CD4-positive, CD25-positive, alpha-beta regulatory T cell (primary cell): Measurements from ENCODE around the gene NBAS. TPM values are rescaled to one million over a fixed set of nuclear protein-coding genes. Genes with fewer than 3 reads are reported as not detected.

Experiments used
- ATAC-seq, 2 donors: fragments of 150-1000 bp; cut with Tn5 transposase; one replicate each; pipeline ENCODE4 v1.10.0; 2021; ENCODE audit warnings: low read depth in 2 of 2, moderate number of reproducible peaks in 2 of 2, moderate library complexity in 1 of 2
- DNase-seq, 3 donors: peaks; one replicate each; pipeline versions ENCODE4 v3.0.0 to v3.0.0-alpha.2; 2012 to 2022; ENCODE audit warnings: mixed read lengths in 1 of 3
- H3K27ac ChIP-seq: one replicate; pipeline ENCODE4 v1.7.0; 2013; ENCODE audit warnings: mild to moderate bottlenecking, low read length; ENCODE audit not compliant: insufficient read depth, poor library complexity, severe bottlenecking
- H3K27me3 ChIP-seq: one replicate; pipeline ENCODE4 v1.7.0; 2013; ENCODE audit warnings: low read length; ENCODE audit not compliant: control insufficient read depth, insufficient read depth
- H3K36me3 ChIP-seq: one replicate; pipeline ENCODE4 v1.7.0; 2013; ENCODE audit warnings: mild to moderate bottlenecking, low read length, moderate library complexity; ENCODE audit not compliant: control insufficient read depth, insufficient read depth
- H3K4me1 ChIP-seq: 2 replicates; pipeline ENCODE4 v1.7.0; 2013; ENCODE audit warnings: mild to moderate bottlenecking, low read length; ENCODE audit not compliant: insufficient read depth, control insufficient read depth, poor library complexity, severe bottlenecking
- H3K4me3 ChIP-seq: one replicate; pipeline ENCODE4 v1.7.0; 2013; ENCODE audit warnings: low read depth, mild to moderate bottlenecking, low read length, moderate library complexity
- H3K9me3 ChIP-seq, 2 experiments: 1 replicate in 1 of 2; 2 replicates in 1 of 2; pipeline ENCODE4 v1.7.0; 2013; ENCODE audit warnings: low read length in 2 of 2, mild to moderate bottlenecking in 1 of 2, moderate library complexity in 1 of 2; ENCODE audit not compliant: control insufficient read depth in 2 of 2
- H3K27ac Mint-ChIP-seq, 3 donors: one replicate each; pipeline ENCODE4 v1.8.0; 2020 to 2022; ENCODE audit warnings: mild to moderate bottlenecking in 3 of 3, mixed read lengths in 3 of 3, moderate library complexity in 2 of 3
- H3K27me3 Mint-ChIP-seq: one replicate; pipeline ENCODE4 v1.8.0; 2022; ENCODE audit warnings: mild to moderate bottlenecking, mixed read lengths
- H3K36me3 Mint-ChIP-seq: one replicate; pipeline ENCODE4 v1.8.0; 2020; ENCODE audit warnings: mixed read lengths
- H3K4me1 Mint-ChIP-seq, 4 donors: one replicate each; pipeline ENCODE4 v1.8.0; 2020 to 2022; ENCODE audit warnings: mixed read lengths in 4 of 4, mild to moderate bottlenecking in 1 of 4
- H3K4me3 Mint-ChIP-seq, 4 donors: one replicate each; pipeline ENCODE4 v1.8.0; 2020 to 2022; ENCODE audit warnings: mild to moderate bottlenecking in 4 of 4, mixed read lengths in 4 of 4, moderate library complexity in 3 of 4
- H3K9me3 Mint-ChIP-seq, 7 donors: one replicate each; pipeline ENCODE4 v1.8.0; 2020 to 2022; ENCODE audit warnings: mixed read lengths in 7 of 7, mild to moderate bottlenecking in 3 of 7, moderate library complexity in 2 of 7
- polyA plus RNA-seq, 4 donors: library from polyadenylated mRNA; unstranded; fragments of 300-500 nt; fragmentation: Illumina TruSeq; gene quantifications; one replicate each; pipeline ENCODE4 v1.2.3, GENCODE V29; 2021
- total RNA-seq: library from RNA; stranded (reverse); gene quantifications from one replicate; pipeline ENCODE4 v1.2.3, GENCODE V29; 2022

The NBAS gene
- 31.9 TPM for total RNA-seq
- polyA plus RNA-seq: 10 to 100 TPM; 18.5 to 23.0 (median 19.4) TPM

DNA sequence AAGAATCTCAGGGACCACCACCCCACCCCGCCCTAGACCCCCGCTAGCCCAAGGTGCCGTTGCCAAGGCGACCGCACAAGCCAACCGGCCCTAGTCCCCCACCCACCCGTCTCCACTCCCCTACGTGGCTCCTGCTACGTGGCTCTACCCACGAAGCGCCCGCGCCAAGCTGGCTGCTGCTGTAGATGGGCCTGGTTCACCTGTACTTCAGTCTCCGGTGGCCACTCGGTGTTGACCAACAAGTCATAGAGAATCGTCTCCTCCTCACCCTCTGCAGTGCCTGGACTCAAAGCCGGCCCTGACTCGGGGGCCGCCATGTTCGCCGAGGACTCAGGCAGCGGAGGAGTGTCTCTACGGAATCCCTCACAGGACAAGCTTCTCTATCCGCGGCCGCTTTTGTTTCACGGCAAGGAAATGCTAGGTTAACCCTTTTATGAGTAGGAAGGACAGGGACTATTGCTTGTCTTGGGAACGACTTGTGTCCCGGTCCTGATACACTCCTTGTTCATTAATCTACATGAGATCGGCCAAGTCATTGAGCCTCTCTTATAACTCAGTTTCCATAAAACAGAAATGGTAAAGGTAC is at the start of gene NBAS:
Gene NBAS, minus strand, starts transcription at position 347 of the 586 bp plus-strand sequence. Its CDS starts 30 bp downstream, at position 317.
- peak within 1 kb of the TSS; percentile 99 to 100 (median 100) for H3K4me3 Mint-ChIP-seq

DNA sequence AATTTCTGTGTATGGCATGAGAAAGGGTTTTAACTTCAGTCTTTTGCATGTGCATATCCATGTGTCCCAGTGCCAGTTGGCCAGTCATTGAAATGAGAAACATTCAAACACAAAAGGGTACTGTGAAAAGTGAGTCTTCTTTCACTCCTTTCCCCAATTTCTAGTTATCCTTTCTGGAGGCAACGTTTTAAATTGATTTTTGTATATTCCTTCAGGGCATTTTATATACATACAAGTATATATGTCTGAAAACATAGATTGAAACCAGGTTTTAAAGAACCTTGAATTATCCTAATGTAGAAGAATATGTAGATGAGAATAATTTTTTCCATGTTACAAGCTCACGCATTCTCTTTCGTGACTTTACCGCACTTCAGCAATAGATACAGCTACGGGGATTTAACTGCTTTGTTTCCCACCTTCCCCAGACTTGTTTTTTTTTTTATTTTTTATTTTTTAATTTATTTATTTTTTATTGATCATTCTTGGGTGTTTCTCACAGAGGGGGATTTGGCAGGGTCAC is 49.4 kb upstream of the NBAS start:
- Histone ChIP-seq H3K9me3 (no peaks in the 10 kb centered on the region), H3K36me3 (peaks cover 67% of the 10 kb centered on the region), H3K27ac (no peak overlapping the region), H3K4me1 (no peaks in the 10 kb centered on the region), H3K27me3 (no peaks in the 10 kb centered on the region), H3K4me3 (no peak overlapping the region)
- Mint-ChIP-seq H3K9me3 (no peaks in the 10 kb centered on the region), H3K4me3 (no peak overlapping the region), H3K36me3 (peaks cover 38% of the 10 kb centered on the region), H3K27ac (no peak overlapping the region), H3K27me3 (no peaks in the 10 kb centered on the region), H3K4me1 (peaks cover 3 to 13% (median 7%) of the 10 kb centered on the region in 4 donors)
- ATAC-seq (no peak), DNase-seq (no peak)

More for the DNA sequence above, at the start of gene NBAS:
- Histone ChIP-seq H3K36me3 (peaks cover 4% of the 10 kb centered on the region), H3K27ac (peak within 1 kb of the TSS; percentile 57), H3K4me1 (peaks cover 18% of the 10 kb centered on the region), H3K9me3 (no peaks in the 10 kb centered on the region), H3K27me3 (no peaks in the 10 kb centered on the region), H3K4me3 (peak within 1 kb of the TSS; percentile 95)
- peaks cover 6% of the 10 kb centered on the region for H3K27me3 Mint-ChIP-seq
- no peaks in the 10 kb centered on the region for H3K9me3 Mint-ChIP-seq
- H3K27ac Mint-ChIP-seq: peak within 1 kb of the TSS; percentile 98 to 99 (median 99)
- H3K4me1 Mint-ChIP-seq: peaks cover 21 to 48% (median 36%) of the 10 kb centered on the region in 4 donors
- DNase-seq: peak; percentile 59 to 91 (median 76)
- peak; percentile 84 to 87 for ATAC-seq
- no peaks in the 10 kb centered on the region for H3K36me3 Mint-ChIP-seq

DNA sequence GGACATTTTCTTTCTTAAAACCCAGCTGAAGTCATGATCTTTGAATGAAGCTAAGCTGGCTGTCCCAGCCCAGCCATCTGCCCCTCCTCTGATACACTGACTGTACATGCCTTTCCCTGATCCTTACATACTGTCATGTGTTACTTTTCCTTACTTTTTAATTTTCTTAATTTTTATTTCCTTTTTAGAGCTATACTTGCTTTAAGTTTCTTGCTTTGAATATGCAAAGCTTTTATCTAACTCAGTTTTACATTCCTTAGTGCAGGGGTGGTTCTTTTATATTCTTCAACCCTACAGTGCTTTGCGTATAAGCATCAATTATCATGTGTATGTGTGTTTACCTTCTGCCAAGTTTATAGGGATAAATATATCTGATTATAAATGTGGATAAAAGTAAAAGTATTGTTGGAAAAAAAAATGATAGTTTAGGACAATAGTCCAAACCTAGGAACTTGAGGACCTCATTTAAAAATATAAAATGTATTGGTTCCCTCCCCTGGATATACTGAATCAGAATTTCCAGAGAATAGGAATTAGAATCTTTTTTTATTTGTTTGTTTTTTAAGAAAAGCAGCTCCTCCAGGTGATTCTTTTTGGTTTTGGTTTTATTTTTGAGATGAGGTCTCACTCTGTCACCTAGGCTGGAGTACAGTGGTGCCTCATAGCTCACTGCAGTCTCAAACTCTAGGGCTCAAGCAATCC is 48.4 kb upstream of the NBAS start:
- Histone ChIP-seq H3K9me3 (no peaks in the 10 kb centered on the region), H3K27me3 (no peaks in the 10 kb centered on the region), H3K27ac (no peak overlapping the region), H3K4me3 (no peak overlapping the region), H3K4me1 (no peaks in the 10 kb centered on the region), H3K36me3 (peaks cover 73% of the 10 kb centered on the region)
- H3K4me3 Mint-ChIP-seq: no peak overlapping the region
- peaks cover 48% of the 10 kb centered on the region for H3K36me3 Mint-ChIP-seq
- no peaks in the 10 kb centered on the region for H3K27me3 Mint-ChIP-seq
- H3K9me3 Mint-ChIP-seq: no peaks in the 10 kb centered on the region
- H3K27ac Mint-ChIP-seq: no peak overlapping the region
- ATAC-seq: no peak
- no peak for DNase-seq
- H3K4me1 Mint-ChIP-seq: peaks cover 0 to 5% (median 5%) of the 10 kb centered on the region in 4 donors

DNA sequence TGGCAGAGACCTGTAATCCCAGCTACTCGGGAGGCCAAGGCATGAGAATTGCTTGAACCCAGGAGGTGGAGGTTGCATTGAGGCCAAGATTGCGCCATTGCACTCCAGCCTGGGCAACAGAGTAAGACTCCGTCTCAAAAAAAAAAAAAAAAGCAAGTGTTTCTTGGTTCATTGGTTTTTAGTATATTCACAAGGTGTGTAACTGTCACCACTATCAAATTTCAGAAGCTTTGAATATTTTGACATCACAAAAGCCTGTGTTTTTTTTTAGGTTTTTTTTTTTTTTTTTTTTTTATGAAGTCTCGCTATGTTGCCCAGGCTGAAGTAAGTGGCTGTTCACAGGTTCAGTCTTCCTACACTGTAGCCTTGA is 47.2 kb upstream of the NBAS start:
- no peaks in the 10 kb centered on the region for H3K4me1 ChIP-seq
- no peak overlapping the region for H3K27ac Mint-ChIP-seq
- H3K9me3 ChIP-seq: no peaks in the 10 kb centered on the region
- H3K27ac ChIP-seq: no peak overlapping the region
- peaks cover 0 to 5% (median 3%) of the 10 kb centered on the region in 4 donors for H3K4me1 Mint-ChIP-seq
- H3K27me3 ChIP-seq: no peaks in the 10 kb centered on the region
- H3K4me3 ChIP-seq: no peak overlapping the region
- DNase-seq (no peak), ATAC-seq (no peak)
- peaks cover 75% of the 10 kb centered on the region for H3K36me3 ChIP-seq
- no peak overlapping the region for H3K4me3 Mint-ChIP-seq
- H3K9me3 Mint-ChIP-seq: no peaks in the 10 kb centered on the region
- H3K27me3 Mint-ChIP-seq: no peaks in the 10 kb centered on the region
- peaks cover 56% of the 10 kb centered on the region for H3K36me3 Mint-ChIP-seq

DNA sequence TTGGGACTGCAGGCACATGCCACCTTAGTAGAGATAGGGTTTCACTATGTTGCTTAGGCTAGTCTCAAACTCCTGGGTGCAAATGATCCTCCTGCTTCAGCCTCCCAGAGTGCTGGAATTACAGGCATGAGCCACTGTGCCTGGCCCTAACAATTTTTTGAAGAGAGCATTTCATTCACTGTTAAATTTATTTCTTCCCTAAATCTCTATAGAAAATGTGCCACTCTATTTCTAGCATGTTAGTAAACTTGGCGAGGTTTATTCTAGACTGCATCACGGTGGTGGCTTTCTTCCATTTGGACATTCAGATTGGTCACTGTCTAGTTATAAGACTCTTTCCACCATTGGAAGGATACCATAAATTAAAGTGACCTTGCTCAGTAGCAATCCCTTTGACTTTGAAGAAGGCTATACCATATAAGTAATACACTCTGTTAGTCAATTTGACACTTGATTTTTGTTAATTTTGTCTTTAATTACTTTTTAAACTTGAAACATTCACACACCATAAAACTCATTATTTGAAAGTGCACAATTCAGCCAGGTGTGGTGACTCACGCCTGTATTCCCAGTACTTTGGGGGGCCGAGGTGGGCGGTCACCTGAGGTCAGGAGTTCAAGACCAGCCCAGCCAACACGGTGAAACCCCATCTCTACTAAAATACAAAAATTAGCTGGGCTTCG is 46.7 kb upstream of the NBAS start:
- no peak for DNase-seq
- ATAC-seq: no peak
- Mint-ChIP-seq H3K27me3 (no peaks in the 10 kb centered on the region), H3K4me3 (no peak overlapping the region), H3K36me3 (peaks cover 58% of the 10 kb centered on the region), H3K4me1 (peaks cover 0 to 5% (median 2%) of the 10 kb centered on the region in 4 donors), H3K9me3 (no peaks in the 10 kb centered on the region), H3K27ac (no peak overlapping the region)
- no peaks in the 10 kb centered on the region for H3K27me3 ChIP-seq
- no peaks in the 10 kb centered on the region for H3K9me3 ChIP-seq
- H3K36me3 ChIP-seq: peaks cover 78% of the 10 kb centered on the region
- no peak overlapping the region for H3K4me3 ChIP-seq
- no peak overlapping the region for H3K27ac ChIP-seq
- H3K4me1 ChIP-seq: no peaks in the 10 kb centered on the region

DNA sequence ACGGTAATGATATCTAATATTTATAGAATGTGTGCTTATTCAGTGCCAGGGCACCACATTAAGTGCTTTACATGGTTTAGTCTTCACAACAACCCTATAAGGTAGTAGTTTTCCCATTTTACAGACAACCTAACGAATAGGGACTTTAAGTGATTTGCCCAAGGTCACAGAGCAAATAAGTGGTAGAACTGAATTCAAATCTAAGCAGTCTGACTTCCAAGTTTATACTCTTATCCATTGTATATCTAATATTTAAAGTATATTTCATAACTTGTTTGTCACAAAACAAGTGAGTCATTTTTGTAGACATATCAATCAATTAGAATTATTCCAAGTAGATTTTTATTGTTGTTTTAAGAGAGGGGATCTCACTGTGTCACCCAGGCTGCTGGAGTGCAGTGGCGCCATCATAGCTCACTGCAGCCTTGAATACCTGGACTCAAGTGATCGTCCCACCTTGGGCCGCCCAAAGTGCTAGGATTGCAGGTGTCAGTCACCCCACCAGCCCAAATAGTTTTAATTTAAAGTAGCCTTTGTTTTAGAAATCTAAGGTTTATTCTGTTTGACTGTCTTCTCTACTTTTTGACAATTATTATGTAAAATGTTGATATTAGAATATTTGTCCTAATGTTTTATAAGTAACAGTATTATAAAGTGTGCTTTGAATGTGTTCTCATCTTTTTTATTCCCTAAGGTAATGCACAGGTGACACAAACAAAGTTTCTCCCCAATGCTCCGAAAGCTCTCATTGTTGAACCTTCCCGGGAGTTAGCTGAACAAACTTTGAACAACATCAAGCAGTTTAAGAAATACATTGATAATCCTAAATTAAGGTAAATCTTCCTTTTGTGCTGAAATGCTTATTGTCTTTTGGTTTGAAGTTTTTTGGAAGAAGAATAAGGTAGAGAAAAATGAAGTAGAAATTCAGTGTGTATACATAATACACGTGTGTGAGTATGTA is 45.6 kb upstream of the NBAS start:
- Histone ChIP-seq H3K27me3 (no peaks in the 10 kb centered on the region), H3K27ac (no peak overlapping the region), H3K9me3 (no peaks in the 10 kb centered on the region), H3K4me3 (no peak overlapping the region), H3K4me1 (no peaks in the 10 kb centered on the region), H3K36me3 (peaks cover 88% of the 10 kb centered on the region)
- H3K27ac Mint-ChIP-seq: no peak overlapping the region
- ATAC-seq (no peak), DNase-seq (no peak)
- H3K9me3 Mint-ChIP-seq: no peaks in the 10 kb centered on the region
- H3K36me3 Mint-ChIP-seq: peaks cover 68% of the 10 kb centered on the region
- H3K4me3 Mint-ChIP-seq: no peak overlapping the region
- peaks cover 0 to 5% (median 3%) of the 10 kb centered on the region in 4 donors for H3K4me1 Mint-ChIP-seq
- no peaks in the 10 kb centered on the region for H3K27me3 Mint-ChIP-seq

DNA sequence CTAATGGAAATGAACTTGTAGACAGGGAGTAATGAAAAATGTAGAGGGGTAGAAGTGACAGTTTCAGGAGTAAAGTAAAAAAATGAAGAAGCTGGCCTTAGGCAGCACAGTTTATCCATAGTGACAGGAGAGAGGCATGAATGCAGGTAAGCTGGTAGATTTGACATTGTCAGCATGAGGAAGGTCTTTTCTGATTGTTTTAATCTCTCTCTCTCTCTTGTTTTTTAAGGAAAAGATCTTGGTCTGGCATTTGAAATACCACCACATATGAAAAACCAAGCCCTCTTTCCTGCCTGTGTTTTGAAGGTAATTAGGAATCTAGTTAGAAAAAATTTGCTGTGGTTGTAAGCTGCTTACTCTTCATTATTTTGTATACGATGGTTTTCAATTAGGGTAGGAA is 44.6 kb upstream of the NBAS start:
- H3K9me3 Mint-ChIP-seq: no peaks in the 10 kb centered on the region
- Histone ChIP-seq H3K9me3 (no peaks in the 10 kb centered on the region), H3K27ac (no peak overlapping the region), H3K27me3 (no peaks in the 10 kb centered on the region), H3K4me3 (no peak overlapping the region), H3K4me1 (no peaks in the 10 kb centered on the region), H3K36me3 (peaks cover 98% of the 10 kb centered on the region)
- H3K36me3 Mint-ChIP-seq: peaks cover 76% of the 10 kb centered on the region
- DNase-seq (no peak), ATAC-seq (no peak)
- peak overlapping the region in 2 of 3 donors; percentile 16 to 69 for H3K27ac Mint-ChIP-seq
- H3K27me3 Mint-ChIP-seq: no peaks in the 10 kb centered on the region
- H3K4me1 Mint-ChIP-seq: peaks cover 0 to 5% (median 4%) of the 10 kb centered on the region in 4 donors
- no peak overlapping the region for H3K4me3 Mint-ChIP-seq
